Upper lobe of right lung (tissue), 1 donor: ENCODE results near the gene CARS1. TPM values are rescaled to one million over a fixed set of nuclear protein-coding genes. Genes with fewer than 3 reads are reported as not detected.

Experiments
- ATAC-seq: fragments of 200-7000 bp; cut with Tn5 transposase; one replicate; pipeline ENCODE4 v1.9.1; 2020; ENCODE audit warnings: mild to moderate bottlenecking, moderate library complexity
- DNase-seq: peaks from one replicate; pipeline ENCODE4 v3.0.0-alpha.2; 2020
- H3K27ac ChIP-seq: fragments of 200-600 bp; one replicate; pipeline ENCODE4 v1.8.0; 2022
- H3K27me3 ChIP-seq: fragments of 200-600 bp; one replicate; pipeline ENCODE4 v1.8.0; 2022; ENCODE audit warnings: mild to moderate bottlenecking
- H3K36me3 ChIP-seq: fragments of 200-600 bp; one replicate; pipeline ENCODE4 v1.8.0; 2022
- H3K4me1 ChIP-seq: fragments of 200-600 bp; one replicate; pipeline ENCODE4 v1.8.0; 2022
- H3K4me3 ChIP-seq: fragments of 200-600 bp; one replicate; pipeline ENCODE4 v1.8.0; 2022; ENCODE audit warnings: mild to moderate bottlenecking
- H3K9me3 ChIP-seq: fragments of 200-600 bp; one replicate; pipeline ENCODE4 v1.8.0; 2022
- CTCF ChIP-seq: fragments of 200-600 bp; IDR thresholded peaks from one replicate; pipeline ENCODE4 v1.8.0; 2022; ENCODE audit warnings: antibody characterized with exemption
- intact Hi-C: fragments of 100-400 bp; cut with DNase I; formaldehyde crosslinking; loops from one replicate; pipeline ENCODE4 v1.11.0; 2022
- total RNA-seq: library from RNA; stranded (reverse); fragmentation: NEBNext Ultra II Directional; extraction: Animal tissue kit (Norgen Biotek cat#: 25700); gene quantifications from one replicate; pipeline ENCODE4 v1.2.1, GENCODE V29; 2021
- donor health status: DM: no; HTN: yes; CAD: no; lungs with severe emphysema.

CARS1 gene
- total RNA-seq, 1 donor from 2014 or later: 34.6 TPM

GRCh38 chr11:3015796-3016195 lies 41.4 kb downstream of the CARS1 start:
- Histone ChIP-seq H3K9me3 (no peaks in the 10 kb centered on the region), H3K4me1 (no peaks in the 10 kb centered on the region), H3K27me3 (no peaks in the 10 kb centered on the region), H3K4me3 (no peak overlapping the region), H3K36me3 (peaks cover 98% of the 10 kb centered on the region), H3K27ac (no peak overlapping the region)
- DNase-seq (no peak), ATAC-seq (no peak)
- intact Hi-C loops: no loop called here
- TF ChIP-seq CTCF: no peak

- Histone ChIP-seq H3K27me3 (no peaks in the 10 kb centered on the region), H3K9me3 (no peaks in the 10 kb centered on the region), H3K4me1 (no peaks in the 10 kb centered on the region), H3K4me3 (no peak overlapping the region), H3K36me3 (peaks cover 100% of the 10 kb centered on the region), H3K27ac (no peak overlapping the region)
- intact Hi-C loops: no loop called here
- DNase-seq: no peak
- ATAC-seq: no peak
- no peak for TF ChIP-seq CTCF
Measured at GRCh38 chr11:3014943-3015342, 42.3 kb downstream of the CARS1 start.

GRCh38 chr11:3014057-3014938 lies 42.9 kb downstream of the CARS1 start:
- no peak for TF ChIP-seq CTCF
- no peak for DNase-seq
- no peak for ATAC-seq
- H3K27ac ChIP-seq: no peak overlapping the region
- no peaks in the 10 kb centered on the region for H3K9me3 ChIP-seq
- H3K4me1 ChIP-seq: no peaks in the 10 kb centered on the region
- intact Hi-C loops: no loop called here
- no peaks in the 10 kb centered on the region for H3K27me3 ChIP-seq
- peaks cover 99% of the 10 kb centered on the region for H3K36me3 ChIP-seq
- no peak overlapping the region for H3K4me3 ChIP-seq

GRCh38 chr11:3011891-3012885 lies 45.0 kb downstream of the CARS1 start:
- Histone ChIP-seq H3K9me3 (no peaks in the 10 kb centered on the region), H3K36me3 (peaks cover 86% of the 10 kb centered on the region), H3K27me3 (no peaks in the 10 kb centered on the region), H3K4me1 (no peaks in the 10 kb centered on the region), H3K4me3 (no peak overlapping the region), H3K27ac (no peak overlapping the region)
- DNase-seq (no peak), ATAC-seq (no peak)
- TF ChIP-seq CTCF: no peak
- intact Hi-C loops: no loop called here

- intact Hi-C loops: no loop called here
- Histone ChIP-seq H3K27me3 (no peaks in the 10 kb centered on the region), H3K36me3 (peaks cover 81% of the 10 kb centered on the region), H3K4me1 (no peaks in the 10 kb centered on the region), H3K27ac (no peak overlapping the region), H3K9me3 (no peaks in the 10 kb centered on the region), H3K4me3 (no peak overlapping the region)
- ATAC-seq: no peak
- no peak for DNase-seq
- TF ChIP-seq CTCF: no peak
Measured at GRCh38 chr11:3010521-3011275, 46.5 kb downstream of the CARS1 start.
